ENCODE measurements around the gene MLYCD. TPM values are rescaled to one million over a fixed set of nuclear protein-coding genes. Genes with fewer than 3 reads are reported as not detected.

The MLYCD gene
- total and polyA plus RNA-seq, 8 donors: 3.4 to 6.6 (median 4.1) TPM

- Histone ChIP-seq H3K4me3 (no peak overlapping the region), H3K36me3 (no peaks in the 10 kb centered on the region), H3K9me3 (no peaks in the 10 kb centered on the region), H3K27me3 (no peaks in the 10 kb centered on the region), H3K4me1 (peaks cover 0 to 4% of the 10 kb centered on the region in 2 donors), H3K27ac (no peak overlapping the region)
- DNase-seq: peak in 1 of 4 donors; percentile 65
- no peak for TF ChIP-seq CTCF (IDR thresholded peaks at IDR 0.05)
- no peak for ATAC-seq
- intact Hi-C loops (cut with DNase I): no loop called here
These were observed 36.3 kb downstream of the MLYCD start for GRCh38 chr16:83935005-83935857.

- no peaks in the 10 kb centered on the region for H3K27me3 ChIP-seq
- intact Hi-C loops (cut with DNase I): no loop called here
- peaks cover 0 to 4% of the 10 kb centered on the region in 2 donors for H3K4me1 ChIP-seq
- H3K36me3 ChIP-seq: no peaks in the 10 kb centered on the region
- no peaks in the 10 kb centered on the region for H3K9me3 ChIP-seq
- no peak for ATAC-seq
- H3K27ac ChIP-seq: no peak overlapping the region
- no peak overlapping the region for H3K4me3 ChIP-seq
- peak in 1 of 4 donors; percentile 69 for DNase-seq
- TF ChIP-seq CTCF (IDR thresholded peaks at IDR 0.05): no peak
These were observed 36.9 kb downstream of the MLYCD start for GRCh38 chr16:83935858-83936255.

GRCh38 chr16:83936581-83937165 lies 37.8 kb downstream of the MLYCD start:
- intact Hi-C loops (cut with DNase I): no loop called here
- no peak for TF ChIP-seq CTCF (IDR thresholded peaks at IDR 0.05)
- no peak for ATAC-seq

GRCh38 chr16:83937267-83937666 lies 38.4 kb downstream of the MLYCD start:
- Histone ChIP-seq H3K27me3 (no peaks in the 10 kb centered on the region), H3K4me3 (no peak overlapping the region), H3K4me1 (peaks cover 0 to 4% of the 10 kb centered on the region in 2 donors), H3K36me3 (no peaks in the 10 kb centered on the region), H3K27ac (no peak overlapping the region), H3K9me3 (no peaks in the 10 kb centered on the region)
- no peak for ATAC-seq
- no peak for DNase-seq
- intact Hi-C loops (cut with DNase I): no loop called here
- TF ChIP-seq CTCF (IDR thresholded peaks at IDR 0.05): no peak

More at GRCh38 chr16:83936581-83937165, 37.8 kb downstream of the MLYCD start:
- no peaks in the 10 kb centered on the region for H3K27me3 ChIP-seq
- H3K36me3 ChIP-seq: no peaks in the 10 kb centered on the region
- DNase-seq: no peak
- H3K27ac ChIP-seq: no peak overlapping the region
- H3K4me3 ChIP-seq: no peak overlapping the region
- H3K4me1 ChIP-seq: peaks cover 0 to 4% of the 10 kb centered on the region in 2 donors
- H3K9me3 ChIP-seq: no peaks in the 10 kb centered on the region

Data from left lung (tissue), 10 donors.